K562 (cell line): ENCODE data around the gene CNKSR2. TPM values are rescaled to one million over a fixed set of nuclear protein-coding genes. Genes with fewer than 3 reads are reported as not detected.

Experiments used
- ATAC-seq: fragments of 200-7000 bp; cut with Tn5 transposase; 3 replicates; pipeline ENCODE4 v1.9.1; 2020; ENCODE audit warnings: moderate library complexity
- BruUV-seq: library from RNA; stranded (reverse); fragments of 400-500 nt; replicated peaks from 2 replicates; lab custom pipeline; 2021; lab: Mats Ljungman, UMichigan
- CTCF ChIA-PET: fragments of 300-600 bp; formaldehyde crosslinking; extraction: SDS; loops from one replicate; lab custom pipeline; 2021; ENCODE audit warnings: low intra/inter-chr PET ratio; lab: Yijun Ruan, JAX
- POLR2A ChIA-PET: fragments of 300-600, 350-650 bp; sonication (Branson Sonifier 250); formaldehyde crosslinking; extraction: SDS; loops from one replicate; lab custom pipeline; 2021; ENCODE audit warnings: antibody characterized with exemption, inconsistent platforms; lab: Yijun Ruan, JAX
- DNase-seq, 4 experiments: peaks; one replicate each; pipeline versions ENCODE4 v3.0.0 to v3.0.0-alpha.2; 2011 to 2018; ENCODE audit warnings: low spot score in 3 of 4, mixed read lengths in 3 of 4; ENCODE audit errors: extremely low read depth in 1 of 4
- FAIRE-seq: peaks from 2 replicates; lab custom pipeline; 2011; peaks lifted over from hg19 to GRCh38; lab: Jason Lieb, UNC
- H2AFZ ChIP-seq: 2 replicates; pipeline ENCODE4 v1.6.0; 2011; ENCODE audit warnings: low read depth, low read length, control low read depth, inconsistent platforms
- H3K27ac ChIP-seq: fragments of 200-600 bp; 3 replicates; pipeline ENCODE4 v1.8.0; 2011; ENCODE audit warnings: low read depth, mild to moderate bottlenecking, control low read depth, inconsistent platforms, low read length, moderate library complexity, mixed read lengths; ENCODE audit errors: extremely low read depth
- H3K27me3 ChIP-seq, 2 experiments: fragments of 300-600 bp in 1 of 2; 2 replicates in 1 of 2; 3 replicates in 1 of 2; pipeline versions ENCODE4 v1.6.0 to v1.8.0; 2011; ENCODE audit warnings: inconsistent platforms in 2 of 2, low read length in 2 of 2, mild to moderate bottlenecking in 1 of 2, mixed read lengths in 1 of 2, moderate library complexity in 1 of 2; ENCODE audit not compliant: control insufficient read depth in 2 of 2, insufficient read depth in 2 of 2
- H3K36me3 ChIP-seq: fragments of 300-600 bp; 3 replicates; pipeline ENCODE4 v1.8.0; 2011; ENCODE audit warnings: mild to moderate bottlenecking, low read length, inconsistent platforms; ENCODE audit not compliant: control insufficient read depth, insufficient read depth
- H3K4me1 ChIP-seq, 2 experiments: fragments of 200-600 bp in 1 of 2; replicated peaks in 1 of 2; 2 replicates in 1 of 2; 3 replicates in 1 of 2; pipeline versions ENCODE4 v1.5.1 to v1.8.0; 2011; ENCODE audit warnings: inconsistent platforms in 2 of 2, low read length in 2 of 2, mild to moderate bottlenecking in 1 of 2, mixed read lengths in 1 of 2, moderate library complexity in 1 of 2; ENCODE audit not compliant: control insufficient read depth in 2 of 2, insufficient read depth in 2 of 2
- H3K4me2 ChIP-seq: 2 replicates; pipeline ENCODE4 v1.6.1; 2011; ENCODE audit warnings: low read length, control low read depth, inconsistent platforms, mixed read lengths; ENCODE audit not compliant: insufficient read depth
- H3K4me3 ChIP-seq: fragments of 200-600 bp; sonication (generic), shearing (Covaris generic); 2 replicates; pipeline ENCODE4 v1.5.1; 2016; ENCODE audit warnings: control low read depth, inconsistent platforms
- H3K79me2 ChIP-seq: fragments of 200-600 bp; 3 replicates; pipeline ENCODE4 v1.8.0; 2011; ENCODE audit warnings: low read length, inconsistent platforms; ENCODE audit not compliant: control insufficient read depth, insufficient read depth
- H3K9ac ChIP-seq, 2 experiments: 2 replicates each; pipeline versions ENCODE4 v1.6.0 to v1.6.1; 2011; ENCODE audit warnings: low read depth in 2 of 2, low read length in 2 of 2, control low read depth in 1 of 2, inconsistent platforms in 1 of 2, mild to moderate bottlenecking in 1 of 2, mixed read lengths in 1 of 2; ENCODE audit not compliant: insufficient read depth in 1 of 2
- H3K9me1 ChIP-seq: one replicate; pipeline ENCODE4 v1.6.0; 2011; ENCODE audit warnings: inconsistent platforms, mild to moderate bottlenecking, low read length, moderate library complexity; ENCODE audit not compliant: control insufficient read depth, insufficient read depth
- H3K9me3 ChIP-seq: replicated peaks from 2 replicates; pipeline ENCODE4 v1.5.1; 2011; ENCODE audit warnings: low read depth, low read length, inconsistent platforms; ENCODE audit not compliant: control insufficient read depth, insufficient read depth
- H4K20me1 ChIP-seq: replicated peaks from 2 replicates; pipeline ENCODE4 v1.6.1; 2011; ENCODE audit warnings: low read length, inconsistent platforms, mixed read lengths; ENCODE audit not compliant: control insufficient read depth, insufficient read depth
- ARID3A ChIP-seq: IDR thresholded peaks from 2 replicates; pipeline ENCODE4 v1.6.1; 2012; ENCODE audit warnings: low read depth, low read length, improper control_type of control experiment, borderline replicate concordance
- ATF1 ChIP-seq, 2 experiments: fragments of 450-650 bp in 1 of 2; IDR thresholded peaks; 2 replicates each; pipeline ENCODE4 v1.6.1; 2016; ENCODE audit warnings: missing compliant biosample characterization in 1 of 2, missing genetic modification characterization in 1 of 2
- E2F3 ChIP-seq: fragments of 250-450 bp; sonication (Bioruptor Pico); IDR thresholded peaks from 2 replicates; pipeline ENCODE4 v1.4.0; 2020; ENCODE audit warnings: mild to moderate bottlenecking
- ESRRA ChIP-seq: fragments of 450-650 bp; IDR thresholded peaks from 2 replicates; pipeline ENCODE4 v1.6.1; 2014; ENCODE audit warnings: low read depth, mild to moderate bottlenecking, moderate library complexity, borderline replicate concordance
- KAT8 ChIP-seq: fragments of 450-650 bp; IDR thresholded peaks from 2 replicates; pipeline ENCODE4 v1.6.1; 2016; ENCODE audit warnings: low read depth, mild to moderate bottlenecking
- NFIX ChIP-seq: fragments of 250-450 bp; sonication (Bioruptor Pico); IDR thresholded peaks from 2 replicates; pipeline ENCODE4 v1.4.0; 2020; ENCODE audit warnings: low read depth, mild to moderate bottlenecking, moderate library complexity
- PCBP1 ChIP-seq: fragments of 200-400 bp; formaldehyde crosslinking; IDR thresholded peaks from 2 replicates; pipeline ENCODE4 v1.6.1; 2018; ENCODE audit warnings: mild to moderate bottlenecking, low read depth, low read length; ENCODE audit not compliant: poor library complexity, severe bottlenecking
- PHB2 ChIP-seq: fragments of 450-650 bp; IDR thresholded peaks from 2 replicates; pipeline ENCODE4 v1.6.1; 2017; ENCODE audit warnings: low read depth
- PHF8 ChIP-seq: fragments of 200-600 bp; sonication (generic); IDR thresholded peaks from 2 replicates; pipeline ENCODE4 v1.6.1; 2012; ENCODE audit warnings: mixed run types, mild to moderate bottlenecking, inconsistent platforms, low read length, moderate library complexity, borderline replicate concordance
- PPARD ChIP-seq: fragments of 250-450 bp; sonication (Bioruptor Pico); IDR thresholded peaks from 2 replicates; pipeline ENCODE4 v1.8.0; 2022; ENCODE audit warnings: inconsistent platforms, mild to moderate bottlenecking, moderate library complexity
- RNF2 ChIP-seq: sonication (generic); IDR thresholded peaks from 2 replicates; pipeline ENCODE4 v1.6.1; 2016
- SUPT5H ChIP-seq: fragments of 450-650 bp; IDR thresholded peaks from 2 replicates; pipeline ENCODE4 v1.6.1; 2016
- TAF9B ChIP-seq: fragments of 450-650 bp; IDR thresholded peaks from 2 replicates; pipeline ENCODE4 v1.6.1; 2018; ENCODE audit warnings: mild to moderate bottlenecking; ENCODE audit not compliant: partially characterized antibody
- TRIM24 ChIP-seq, 2 experiments: fragments of 450-650 bp; IDR thresholded peaks; 2 replicates each; pipeline ENCODE4 v1.6.1; 2016
- ZBTB26 ChIP-seq: fragments of 450-650 bp; formaldehyde crosslinking; IDR thresholded peaks from 2 replicates; pipeline ENCODE4 v1.4.0; 2022; ENCODE audit warnings: missing genetic modification characterization
- WGBS: fragments of 100-300 bp; shearing (Covaris generic); methylation state at CpG from one replicate; pipeline ENCODE4 v1.1.6; 2016; ENCODE audit warnings: low coverage, mixed read lengths; ENCODE audit not compliant: insufficient coverage; ENCODE audit errors: missing lambda C conversion rate; 5-methylcytosine and 5-hydroxymethylcytosine counted together
- in situ Hi-C: fragments of 300-500 bp; cut with MboI; formaldehyde crosslinking; loops from 4 replicates; pipeline ENCODE4 v1.15.0; 2018; ENCODE audit warnings: inconsistent platforms, mixed read lengths
- intact Hi-C: fragments of 100-400 bp; cut with micrococcal nuclease; formaldehyde crosslinking; loops from 2 replicates; pipeline ENCODE4 v1.14.2; 2022
- polyA plus RNA-seq, 8 experiments: library from polyadenylated mRNA; depleted of rRNA in 4 of 8; stranded (reverse) in 5 of 8; unstranded in 3 of 8; fragments of >200 nt; fragmentation: Nextera tagmentation in 2 of 8; fragmentation: Illumina TruSeq in 1 of 8; extraction: Ambion mirVana in 2 of 8; extraction: Trizol in 1 of 8; gene quantifications; 2 replicates each; pipeline versions ENCODE4 v1.2.1 to v1.2.3, GENCODE V29; 2011 to 2014; ENCODE audit warnings: inconsistent platforms in 1 of 8, missing spikeins in 1 of 8
- total RNA-seq, 7 experiments: library from RNA; depleted of rRNA in 6 of 7; stranded (reverse); fragments of >200 nt in 6 of 7; fragmentation: Illumina TruSeq in 2 of 7; extraction: Trizol in 2 of 7; gene quantifications; 2 replicates each; pipeline versions ENCODE4 v1.2.1 to v1.2.3, GENCODE V29; 2011 to 2021; ENCODE audit warnings: low replicate concordance in 1 of 7
- TF ChIP-seq, protein P1 (sequence below): fragments of 250-450 bp; sonication (Bioruptor Pico); IDR thresholded peaks from 2 replicates; pipeline ENCODE4 v1.8.0; 2021; ENCODE audit warnings: moderate library complexity, mild to moderate bottlenecking, inconsistent platforms
- TF ChIP-seq, protein P2 (sequence below): fragments of 150-350 bp; IDR thresholded peaks from 2 replicates; pipeline ENCODE4 v1.6.1; 2014; ENCODE audit warnings: low read depth, mild to moderate bottlenecking, low read length, borderline replicate concordance

CNKSR2 gene
- total and polyA plus RNA-seq, 9 of the 15 experiments (the other 6 are each of a cell fraction or from before 2014, with no cell fraction given): not detected

GRCh38 chrX:21376636-21377035 is 2.4 kb downstream of the CNKSR2 start:
- ATAC-seq (no peak), FAIRE-seq (no peak), DNase-seq (no peak)
- CTCF ChIA-PET: no interaction called here
- intact Hi-C loops: no loop called here
- no peak overlapping the region for H3K4me3 ChIP-seq
- no peaks in the 10 kb centered on the region for H3K36me3 ChIP-seq
- in situ Hi-C loops: no loop called here
- no peak overlapping the region for H3K27ac ChIP-seq
- BruUV-seq: no TSS peak
- H3K27me3 ChIP-seq: no peaks in the 10 kb centered on the region
- no peaks in the 10 kb centered on the region for H3K9me3 ChIP-seq
- H2AFZ ChIP-seq: no peak overlapping the region
- H3K4me1 ChIP-seq: no peaks in the 10 kb centered on the region
- WGBS: 17% methylated on average over 2 of the region's 2 CpGs
- H3K9me1 ChIP-seq: no peaks in the 10 kb centered on the region
- no peaks in the 10 kb centered on the region for H3K79me2 ChIP-seq
- no peak overlapping the region for H3K4me2 ChIP-seq
- H3K9ac ChIP-seq: no peak overlapping the region
- POLR2A ChIA-PET: no interaction called here
- no peaks in the 10 kb centered on the region for H4K20me1 ChIP-seq
- TF ChIP-seq ATF1 (CRISPR knock-in tag; IDR thresholded peaks at IDR 0.05): no peak
- no peak for TF ChIP-seq ATF1 (tag; IDR thresholded peaks at IDR 0.05)
- TF ChIP-seq RNF2: no peak
- no peak for TF ChIP-seq KAT8
- TF ChIP-seq, protein P1, sequence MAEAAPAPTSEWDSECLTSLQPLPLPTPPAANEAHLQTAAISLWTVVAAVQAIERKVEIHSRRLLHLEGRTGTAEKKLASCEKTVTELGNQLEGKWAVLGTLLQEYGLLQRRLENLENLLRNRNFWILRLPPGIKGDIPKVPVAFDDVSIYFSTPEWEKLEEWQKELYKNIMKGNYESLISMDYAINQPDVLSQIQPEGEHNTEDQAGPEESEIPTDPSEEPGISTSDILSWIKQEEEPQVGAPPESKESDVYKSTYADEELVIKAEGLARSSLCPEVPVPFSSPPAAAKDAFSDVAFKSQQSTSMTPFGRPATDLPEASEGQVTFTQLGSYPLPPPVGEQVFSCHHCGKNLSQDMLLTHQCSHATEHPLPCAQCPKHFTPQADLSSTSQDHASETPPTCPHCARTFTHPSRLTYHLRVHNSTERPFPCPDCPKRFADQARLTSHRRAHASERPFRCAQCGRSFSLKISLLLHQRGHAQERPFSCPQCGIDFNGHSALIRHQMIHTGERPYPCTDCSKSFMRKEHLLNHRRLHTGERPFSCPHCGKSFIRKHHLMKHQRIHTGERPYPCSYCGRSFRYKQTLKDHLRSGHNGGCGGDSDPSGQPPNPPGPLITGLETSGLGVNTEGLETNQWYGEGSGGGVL (CRISPR knock-in tag): no peak
- TF ChIP-seq ZBTB26 (CRISPR knock-in tag): no peak
- TF ChIP-seq TRIM24 (IDR thresholded peaks at IDR 0.05): no peak
- no peak for TF ChIP-seq PCBP1
- no peak for TF ChIP-seq PPARD (CRISPR knock-in tag)
- TF ChIP-seq ARID3A: no peak
- TF ChIP-seq TAF9B: no peak
- no peak for TF ChIP-seq ESRRA
- TF ChIP-seq, protein P2, sequence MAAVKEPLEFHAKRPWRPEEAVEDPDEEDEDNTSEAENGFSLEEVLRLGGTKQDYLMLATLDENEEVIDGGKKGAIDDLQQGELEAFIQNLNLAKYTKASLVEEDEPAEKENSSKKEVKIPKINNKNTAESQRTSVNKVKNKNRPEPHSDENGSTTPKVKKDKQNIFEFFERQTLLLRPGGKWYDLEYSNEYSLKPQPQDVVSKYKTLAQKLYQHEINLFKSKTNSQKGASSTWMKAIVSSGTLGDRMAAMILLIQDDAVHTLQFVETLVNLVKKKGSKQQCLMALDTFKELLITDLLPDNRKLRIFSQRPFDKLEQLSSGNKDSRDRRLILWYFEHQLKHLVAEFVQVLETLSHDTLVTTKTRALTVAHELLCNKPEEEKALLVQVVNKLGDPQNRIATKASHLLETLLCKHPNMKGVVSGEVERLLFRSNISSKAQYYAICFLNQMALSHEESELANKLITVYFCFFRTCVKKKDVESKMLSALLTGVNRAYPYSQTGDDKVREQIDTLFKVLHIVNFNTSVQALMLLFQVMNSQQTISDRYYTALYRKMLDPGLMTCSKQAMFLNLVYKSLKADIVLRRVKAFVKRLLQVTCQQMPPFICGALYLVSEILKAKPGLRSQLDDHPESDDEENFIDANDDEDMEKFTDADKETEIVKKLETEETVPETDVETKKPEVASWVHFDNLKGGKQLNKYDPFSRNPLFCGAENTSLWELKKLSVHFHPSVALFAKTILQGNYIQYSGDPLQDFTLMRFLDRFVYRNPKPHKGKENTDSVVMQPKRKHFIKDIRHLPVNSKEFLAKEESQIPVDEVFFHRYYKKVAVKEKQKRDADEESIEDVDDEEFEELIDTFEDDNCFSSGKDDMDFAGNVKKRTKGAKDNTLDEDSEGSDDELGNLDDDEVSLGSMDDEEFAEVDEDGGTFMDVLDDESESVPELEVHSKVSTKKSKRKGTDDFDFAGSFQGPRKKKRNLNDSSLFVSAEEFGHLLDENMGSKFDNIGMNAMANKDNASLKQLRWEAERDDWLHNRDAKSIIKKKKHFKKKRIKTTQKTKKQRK: no peak
- no peak for TF ChIP-seq PHF8
- no peak for TF ChIP-seq PHB2
- TF ChIP-seq NFIX (CRISPR knock-in tag): no peak
- TF ChIP-seq E2F3 (CRISPR knock-in tag): no peak
- TF ChIP-seq SUPT5H: no peak
